HCT116 (cell line): ENCODE results near the gene USPL1. TPM values are rescaled to one million over a fixed set of nuclear protein-coding genes. Genes with fewer than 3 reads are reported as not detected.

ENCODE experiments used
- ATAC-seq: fragments of 200-7000 bp; cut with Tn5 transposase; 2 replicates; pipeline ENCODE4 v1.9.1; 2020; ENCODE audit warnings: mild to moderate bottlenecking, moderate library complexity
- BruUV-seq: library from RNA; stranded (reverse); fragments of 400-500 nt; replicated peaks from 2 replicates; lab custom pipeline; 2021; lab: Mats Ljungman, UMichigan
- CTCF ChIA-PET: fragments of 300-600 bp; sonication (Branson Sonifier 250); formaldehyde crosslinking; loops from one replicate; lab custom pipeline; 2021; ENCODE audit warnings: antibody characterized with exemption; lab: Charles Lee
- POLR2A ChIA-PET: fragments of 300-600, 350-600 bp; sonication (Branson Sonifier 250); formaldehyde crosslinking; loops from one replicate; lab custom pipeline; 2021; ENCODE audit warnings: antibody characterized with exemption; lab: Charles Lee
- RAD21 ChIA-PET, 2 experiments: fragments of 300-600 bp; sonication (Branson Sonifier 250); formaldehyde crosslinking; loops; one replicate each; lab custom pipeline; 2023; ENCODE audit warnings: low total read pairs in 2 of 2; ENCODE audit not compliant: uncharacterized antibody in 2 of 2, unreplicated experiment in 2 of 2, low non-redundant PET in 1 of 2; lab: Charles Lee
- DNase-seq: peaks from one replicate; pipeline ENCODE4 v3.0.0-alpha.2; 2010; ENCODE audit warnings: low read depth, low spot score
- H2AFZ ChIP-seq: fragments of 200-600 bp; shearing (Covaris generic), sonication (generic); 2 replicates; pipeline ENCODE4 v1.6.1; 2017; ENCODE audit warnings: low read depth, mixed run types, mixed read lengths, antibody characterized with exemption, low read length; ENCODE audit not compliant: poor library complexity, severe bottlenecking
- H3K27ac ChIP-seq: 2 replicates; pipeline ENCODE4 v1.5.1; 2012; ENCODE audit warnings: low read depth, low read length
- H3K27me3 ChIP-seq: fragments of 200-600 bp; sonication (generic); 2 replicates; pipeline ENCODE4 v1.6.1; 2016; ENCODE audit warnings: mixed run types, low read length, mixed read lengths; ENCODE audit not compliant: insufficient read depth
- H3K36me3 ChIP-seq, 2 experiments: fragments of 200-500 bp in 1 of 2; fragments of 200-600 bp in 1 of 2; sonication (Bioruptor generic) in 1 of 2; sonication (generic) in 1 of 2; 2 replicates each; pipeline versions ENCODE4 v1.5.1 to v1.6.1; 2014 to 2016; ENCODE audit warnings: low read length in 2 of 2, inconsistent platforms in 1 of 2, mixed read lengths in 1 of 2, mixed run types in 1 of 2; ENCODE audit not compliant: insufficient read depth in 2 of 2, control insufficient read depth in 1 of 2
- H3K4me1 ChIP-seq, 2 experiments: fragments of 200-600 bp in 1 of 2; sonication (generic) in 1 of 2; 2 replicates each; pipeline versions ENCODE4 v1.5.1 to v1.6.1; 2012 to 2017; ENCODE audit warnings: low read length in 2 of 2, inconsistent platforms in 1 of 2, mild to moderate bottlenecking in 1 of 2, mixed read lengths in 1 of 2, mixed run types in 1 of 2, moderate library complexity in 1 of 2; ENCODE audit not compliant: insufficient read depth in 2 of 2, control insufficient read depth in 1 of 2
- H3K4me2 ChIP-seq: fragments of 200-600 bp; sonication (generic); 2 replicates; pipeline ENCODE4 v1.6.1; 2017; ENCODE audit warnings: mixed run types, low read length, mixed read lengths
- H3K4me3 ChIP-seq, 2 experiments: fragments of 200-600 bp in 1 of 2; sonication (generic) in 1 of 2; replicated peaks in 1 of 2; 2 replicates each; pipeline ENCODE4 v1.5.1; 2011 to 2016; ENCODE audit warnings: low read length in 2 of 2, control low read depth in 1 of 2, low read depth in 1 of 2, mild to moderate bottlenecking in 1 of 2, mixed read lengths in 1 of 2, mixed run types in 1 of 2
- H3K79me2 ChIP-seq: fragments of 200-600 bp; sonication (generic); 2 replicates; pipeline ENCODE4 v1.6.1; 2017; ENCODE audit warnings: mild to moderate bottlenecking, mixed run types, low read length, moderate library complexity, mixed read lengths; ENCODE audit not compliant: insufficient read depth
- H3K9ac ChIP-seq: fragments of 200-600 bp; sonication (generic); 2 replicates; pipeline ENCODE4 v1.6.1; 2016; ENCODE audit warnings: low read length, mixed read lengths
- H3K9me2 ChIP-seq: fragments of 200-600 bp; sonication (generic), shearing (Covaris generic); 2 replicates; pipeline ENCODE4 v1.6.1; 2017; ENCODE audit warnings: mixed run types, mild to moderate bottlenecking, moderate library complexity; ENCODE audit not compliant: insufficient read depth
- H3K9me3 ChIP-seq, 2 experiments: fragments of 200-500 bp in 1 of 2; fragments of 200-600 bp in 1 of 2; sonication (Bioruptor generic) in 1 of 2; sonication (generic) in 1 of 2; 2 replicates each; pipeline ENCODE4 v1.6.1; 2014 to 2017; ENCODE audit warnings: low read length in 2 of 2, mixed read lengths in 2 of 2, inconsistent platforms in 1 of 2, low read depth in 1 of 2, mild to moderate bottlenecking in 1 of 2, mixed run types in 1 of 2, moderate library complexity in 1 of 2; ENCODE audit not compliant: control insufficient read depth in 1 of 2, insufficient read depth in 1 of 2
- H4K20me1 ChIP-seq: fragments of 200-600 bp; sonication (generic), shearing (Covaris generic); 2 replicates; pipeline ENCODE4 v1.6.1; 2017; ENCODE audit warnings: mixed run types, mild to moderate bottlenecking, moderate library complexity; ENCODE audit not compliant: insufficient read depth
- CEBPB ChIP-seq: IDR thresholded peaks from 2 replicates; pipeline ENCODE4 v1.6.1; 2012; ENCODE audit warnings: low read depth
- ELF1 ChIP-seq: IDR thresholded peaks from 2 replicates; pipeline ENCODE4 v1.6.1; 2012; ENCODE audit warnings: low read depth, borderline replicate concordance
- EZH2phosphoT487 ChIP-seq: fragments of 200-600 bp; IDR thresholded peaks from 2 replicates; pipeline ENCODE4 v1.6.1; 2018; ENCODE audit warnings: antibody characterized with exemption, borderline replicate concordance
- JUND ChIP-seq: IDR thresholded peaks from 2 replicates; pipeline ENCODE4 v1.6.1; 2012
- MAX ChIP-seq: IDR thresholded peaks from 2 replicates; pipeline ENCODE4 v1.6.1; 2012
- RAD21 ChIP-seq: IDR thresholded peaks from 2 replicates; pipeline ENCODE4 v1.6.1; 2012; ENCODE audit warnings: low read depth, mild to moderate bottlenecking
- SIN3A ChIP-seq: IDR thresholded peaks from 2 replicates; pipeline ENCODE4 v1.6.1; 2012; ENCODE audit warnings: low read depth
- TCF7L2 ChIP-seq: IDR thresholded peaks from 2 replicates; pipeline ENCODE4 v1.7.0; 2011; ENCODE audit warnings: borderline replicate concordance, inconsistent platforms; ENCODE audit not compliant: insufficient read depth, insufficient read length; ENCODE audit errors: extremely low read depth
- ZNF274 ChIP-seq: fragments of 200-500 bp; sonication (Bioruptor generic); IDR thresholded peaks from 2 replicates; pipeline ENCODE4 v1.6.1; 2014; ENCODE audit warnings: mild to moderate bottlenecking, low read depth, low read length, inconsistent platforms
- intact Hi-C: fragments of 100-400 bp; cut with micrococcal nuclease; formaldehyde crosslinking; loops from 2 replicates; pipeline ENCODE4 v1.10.0; 2022
- total RNA-seq: library from RNA; stranded (reverse); gene quantifications from one replicate; pipeline ENCODE4 v1.2.1, GENCODE V29; 2021; ENCODE audit not compliant: unreplicated experiment

Gene USPL1
- total RNA-seq, 1 experiment from 2014 or later: 19.7 TPM

- TF ChIP-seq MAX (no peak), EZH2phosphoT487 (no peak), TCF7L2 (no peak), SIN3A (no peak)
- TF ChIP-seq, all 23 proteins: peak for 0
Measured at GRCh38 chr13:30587231-30587630, 30.5 kb upstream of the USPL1 start (continued).

DNA sequence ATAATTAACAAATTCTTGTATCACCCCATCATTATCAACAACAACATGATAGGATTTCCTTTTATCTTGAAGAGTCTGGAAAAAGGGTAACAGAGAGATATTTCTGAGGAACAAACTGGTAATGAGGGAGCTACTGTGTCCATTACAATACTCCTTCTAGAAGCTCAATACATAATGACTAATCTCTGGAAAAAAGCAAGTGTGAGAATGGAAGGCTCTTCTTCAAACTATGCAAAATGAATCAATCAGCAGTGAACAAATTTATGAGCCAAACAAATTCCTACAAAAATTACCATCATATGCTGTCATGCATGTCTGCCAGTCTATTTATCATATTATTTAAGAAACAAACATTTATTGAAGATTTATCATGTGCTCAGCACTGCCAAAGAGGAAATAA is 30.0 kb upstream of the USPL1 start:
- H3K4me1 ChIP-seq: 0 out of 4 replicates have a peak, but pooled peaks cover 0 to 3% of the 10 kb centered on the region in 2 experiments
- ATAC-seq: no peak
- H3K9me3 ChIP-seq: no peaks in the 10 kb centered on the region
- ChIA-PET RAD21 (no interaction called here), CTCF (no interaction called here), POLR2A (no interaction called here)
- BruUV-seq: no TSS peak
- H3K9me2 ChIP-seq: no peaks in the 10 kb centered on the region
- no peak overlapping the region for H2AFZ ChIP-seq
- H3K27me3 ChIP-seq: no peaks in the 10 kb centered on the region
- H3K4me3 ChIP-seq: no peak overlapping the region
- no peak for DNase-seq
- TF ChIP-seq ELF1: no peak
- H3K27ac ChIP-seq: no peak overlapping the region
- no peak overlapping the region for H3K4me2 ChIP-seq
- H3K79me2 ChIP-seq: no peaks in the 10 kb centered on the region
- intact Hi-C loops: loop anchor here (10.0 kb wide), 1 partner anchor 453 kb away; no protein-coding TSS in a partner anchor
- no peaks in the 10 kb centered on the region for H4K20me1 ChIP-seq
- no peak overlapping the region for H3K9ac ChIP-seq
- no peaks in the 10 kb centered on the region for H3K36me3 ChIP-seq

DNA sequence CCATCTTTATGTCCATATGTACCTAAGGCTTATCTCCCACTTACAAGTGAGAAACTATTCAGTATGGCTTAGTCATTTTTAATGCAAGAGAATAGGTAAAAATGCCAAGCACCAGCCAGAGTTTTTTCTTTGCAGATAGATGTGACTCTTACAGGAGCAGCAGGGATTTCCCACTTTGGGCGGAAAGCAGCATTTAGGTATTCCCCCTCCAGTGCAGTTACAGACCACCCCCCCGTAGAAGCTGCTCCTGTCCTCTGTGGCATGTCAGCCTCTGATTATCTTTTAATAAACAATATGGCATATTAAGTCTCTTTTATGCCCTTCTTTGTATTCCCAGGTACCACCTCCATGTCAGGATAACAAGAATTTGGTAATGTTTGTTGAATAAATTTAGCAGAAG is 24.7 kb upstream of the USPL1 start:
- Histone ChIP-seq H3K79me2 (no peaks in the 10 kb centered on the region), H3K4me1 (no peaks in the 10 kb centered on the region), H3K4me2 (no peak overlapping the region), H3K9me2 (no peaks in the 10 kb centered on the region), H4K20me1 (no peaks in the 10 kb centered on the region), H3K27me3 (no peaks in the 10 kb centered on the region), H3K4me3 (no peak overlapping the region), H3K27ac (no peak overlapping the region), H3K9ac (no peak overlapping the region), H3K9me3 (no peaks in the 10 kb centered on the region), H2AFZ (no peak overlapping the region), H3K36me3 (no peaks in the 10 kb centered on the region)
- BruUV-seq: no TSS peak
- intact Hi-C loops: no loop called here
- DNase-seq: no peak
- no peak for ATAC-seq
- ChIA-PET CTCF (no interaction called here), RAD21 (no interaction called here), POLR2A (interaction anchor here (0.6 kb wide), 1 partner anchor 10 kb away, joined by 4 read pairs; no protein-coding TSS in a partner anchor)
- TF ChIP-seq ZNF274 (no peak), CEBPB (no peak), RAD21 (no peak), JUND (no peak)
